HG02885 (cell line): Measurements from ENCODE around the gene CENPT.
"Not testable (repeated sequence)": the region's sequence is repeated elsewhere in the genome, so short reads cannot be mapped to it uniquely, and the experiment has no call there.

Experiments
- ATAC-seq: cut with Tn5 transposase; IDR thresholded peaks from one replicate; pipeline ENCODE4 v1.9.1; 2021; ENCODE audit warnings: mild to moderate bottlenecking; ENCODE audit not compliant: unreplicated experiment, poor library complexity

Gene CENPT

GRCh38 chr16:67877064-67877463, 29.6 kb upstream of the CENPT start:
- ATAC-seq, result no peak

DNA sequence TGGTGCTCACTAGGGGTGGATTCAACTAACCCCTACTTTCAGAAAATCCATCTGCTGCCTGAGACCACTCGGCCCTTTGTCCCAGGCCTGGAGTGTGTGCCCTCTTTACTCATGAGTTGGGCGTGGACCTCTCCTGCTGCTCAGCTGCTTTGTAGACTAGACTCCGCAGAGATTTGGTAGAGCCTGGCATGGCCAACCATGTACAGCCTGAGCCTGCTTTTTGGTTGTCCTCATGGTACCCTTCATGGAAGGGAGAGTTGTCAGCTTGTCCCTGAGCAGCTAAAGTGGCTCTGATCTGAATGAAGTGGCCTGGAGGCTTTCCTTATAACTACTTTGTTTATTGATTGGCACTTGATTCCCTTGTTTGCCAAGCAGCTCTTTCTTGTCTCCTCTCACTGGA, 26.9 kb upstream of the CENPT start:
- ATAC-seq, result no peak

DNA sequence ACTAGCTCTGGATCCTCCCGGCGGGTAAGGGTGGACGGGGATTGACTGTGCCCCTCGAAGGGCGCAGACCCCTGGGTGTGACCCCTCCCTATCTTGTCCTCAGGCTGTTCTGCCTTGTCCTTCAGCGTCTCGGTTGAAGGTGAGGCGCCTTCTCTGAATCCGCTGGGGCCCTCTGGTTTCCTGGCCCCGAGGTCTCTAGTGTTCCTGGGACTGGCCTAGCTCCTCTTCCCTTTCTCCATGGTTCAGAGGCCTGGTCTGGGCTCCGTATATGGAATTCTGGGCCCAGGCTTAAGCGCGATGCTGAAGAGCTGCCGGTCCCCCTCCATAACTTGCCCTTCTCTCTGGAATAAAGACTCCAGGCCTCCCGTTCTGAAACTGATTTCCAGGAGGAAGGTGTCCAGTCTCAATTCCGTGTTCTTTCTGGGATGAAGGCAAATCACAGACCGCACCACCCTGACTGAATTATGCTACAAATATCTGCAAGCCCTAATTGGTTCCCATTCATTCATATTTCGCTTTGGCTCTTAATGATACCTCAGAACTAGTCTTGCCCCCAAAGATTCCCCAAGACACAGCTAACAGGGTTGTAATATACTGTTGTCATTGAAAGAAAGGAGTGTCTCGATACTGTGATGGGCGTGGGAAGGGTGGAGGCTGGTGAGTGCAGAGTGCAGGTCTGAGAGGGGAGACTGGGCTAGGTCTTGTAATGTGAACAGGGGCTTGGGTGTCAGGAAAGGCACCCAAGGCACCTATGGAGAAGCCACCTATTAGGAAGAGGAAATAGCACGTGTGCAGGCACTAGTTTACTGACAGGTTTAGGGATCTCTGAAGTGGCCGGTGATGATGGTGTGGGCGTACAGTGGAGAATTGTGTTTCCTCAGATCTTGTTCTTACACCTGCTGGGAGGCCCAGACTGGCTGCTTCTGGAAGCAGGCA, 26.2 kb upstream of the CENPT start:
- ATAC-seq, result no peak

GRCh38 chr16:67872631-67873434, 25.3 kb upstream of the CENPT start, which contains the start of gene EDC4:
Gene EDC4, plus strand, starts transcription at chr16:67873052. Its CDS starts 210 bp downstream, at chr16:67873262.
- peak; percentile 80 for ATAC-seq

- no peak for ATAC-seq
Observed at GRCh38 chr16:67872131-67872630, 24.7 kb upstream of the CENPT start.

- ATAC-seq, result no peak
Observed at GRCh38 chr16:67871256-67871655, 23.8 kb upstream of the CENPT start.

GRCh38 chr16:67869653-67870052, 22.2 kb upstream of the CENPT start:
- ATAC-seq, result no peak

DNA sequence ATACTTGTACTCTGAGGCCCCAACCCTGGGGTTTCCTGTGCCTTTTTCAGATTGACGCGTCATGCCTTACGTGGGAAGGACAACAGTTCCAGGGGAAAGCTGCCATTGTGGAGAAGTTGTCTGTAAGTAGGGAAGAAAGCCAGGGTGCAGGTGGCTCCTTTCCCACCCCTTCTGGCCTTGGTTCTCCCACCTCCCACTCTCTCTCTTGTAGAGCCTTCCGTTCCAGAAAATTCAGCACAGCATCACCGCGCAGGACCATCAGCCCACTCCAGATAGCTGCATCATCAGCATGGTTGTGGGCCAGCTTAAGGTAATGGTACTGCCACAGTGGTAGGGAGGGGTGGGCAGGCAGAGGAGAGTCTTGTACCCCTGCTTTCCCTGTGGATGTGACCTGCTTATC, 20.8 kb upstream of the CENPT start:
- no peak for ATAC-seq

DNA sequence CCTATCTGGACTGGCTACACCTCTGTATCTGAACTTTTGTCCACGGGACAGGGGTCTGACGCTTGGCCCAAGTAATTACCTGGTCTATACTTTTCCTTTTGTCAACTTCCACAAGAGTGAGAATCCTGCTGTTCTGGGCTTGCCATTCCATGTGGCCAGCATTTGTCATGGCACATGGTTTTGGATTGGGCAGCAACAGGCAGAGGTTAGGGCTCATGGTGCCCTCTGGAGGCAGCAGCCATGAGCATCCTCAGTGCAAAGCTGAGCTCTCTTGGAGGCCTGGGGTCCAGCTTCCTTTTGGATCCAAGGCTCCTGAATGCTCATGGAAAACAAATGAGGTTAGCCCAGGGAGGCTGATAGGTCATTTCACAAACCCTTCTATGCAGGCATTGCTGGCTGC, 17.8 kb upstream of the CENPT start:
- ATAC-seq, result no peak

DNA sequence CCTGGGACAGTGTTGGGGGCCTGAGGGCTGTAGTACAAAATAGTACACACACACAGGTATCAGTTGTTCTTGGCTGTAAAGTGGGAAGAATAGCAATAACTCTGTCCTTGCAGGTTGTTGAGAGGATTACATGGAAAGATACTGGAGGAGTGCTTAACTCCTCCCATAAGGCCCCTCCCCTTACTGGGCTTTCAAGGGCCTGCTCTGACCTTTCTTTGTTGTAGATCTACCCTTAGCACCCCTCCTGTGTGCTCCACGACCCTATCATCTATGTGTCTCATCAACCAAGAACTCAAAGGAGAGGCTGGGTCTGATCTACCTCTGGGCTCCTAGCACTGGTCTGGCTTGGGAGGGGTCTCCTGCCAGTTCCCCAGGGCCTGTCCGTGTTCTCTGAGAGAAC, 17.1 kb upstream of the CENPT start:
- no peak for ATAC-seq

DNA sequence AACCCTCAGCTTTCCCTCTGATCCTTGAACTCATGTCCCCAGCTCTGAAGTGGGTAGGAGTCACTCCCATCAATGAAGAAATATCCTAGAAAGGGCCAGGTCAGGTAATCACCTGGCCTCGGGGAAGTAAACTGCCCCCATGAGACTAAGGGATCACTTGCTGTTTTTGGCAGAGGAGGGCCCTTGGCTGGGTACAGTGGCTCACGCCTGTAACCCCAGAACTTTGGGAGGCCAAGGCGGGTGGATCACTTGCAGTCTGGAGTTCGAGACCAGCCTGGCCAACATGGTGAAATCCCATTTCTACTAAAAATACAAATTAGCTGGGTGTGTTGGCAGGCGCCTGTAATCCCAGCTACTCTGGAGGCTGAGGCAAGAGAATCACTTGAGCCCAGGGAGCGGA, 16.6 kb upstream of the CENPT start:
- ATAC-seq, result not testable (repeated sequence)

DNA sequence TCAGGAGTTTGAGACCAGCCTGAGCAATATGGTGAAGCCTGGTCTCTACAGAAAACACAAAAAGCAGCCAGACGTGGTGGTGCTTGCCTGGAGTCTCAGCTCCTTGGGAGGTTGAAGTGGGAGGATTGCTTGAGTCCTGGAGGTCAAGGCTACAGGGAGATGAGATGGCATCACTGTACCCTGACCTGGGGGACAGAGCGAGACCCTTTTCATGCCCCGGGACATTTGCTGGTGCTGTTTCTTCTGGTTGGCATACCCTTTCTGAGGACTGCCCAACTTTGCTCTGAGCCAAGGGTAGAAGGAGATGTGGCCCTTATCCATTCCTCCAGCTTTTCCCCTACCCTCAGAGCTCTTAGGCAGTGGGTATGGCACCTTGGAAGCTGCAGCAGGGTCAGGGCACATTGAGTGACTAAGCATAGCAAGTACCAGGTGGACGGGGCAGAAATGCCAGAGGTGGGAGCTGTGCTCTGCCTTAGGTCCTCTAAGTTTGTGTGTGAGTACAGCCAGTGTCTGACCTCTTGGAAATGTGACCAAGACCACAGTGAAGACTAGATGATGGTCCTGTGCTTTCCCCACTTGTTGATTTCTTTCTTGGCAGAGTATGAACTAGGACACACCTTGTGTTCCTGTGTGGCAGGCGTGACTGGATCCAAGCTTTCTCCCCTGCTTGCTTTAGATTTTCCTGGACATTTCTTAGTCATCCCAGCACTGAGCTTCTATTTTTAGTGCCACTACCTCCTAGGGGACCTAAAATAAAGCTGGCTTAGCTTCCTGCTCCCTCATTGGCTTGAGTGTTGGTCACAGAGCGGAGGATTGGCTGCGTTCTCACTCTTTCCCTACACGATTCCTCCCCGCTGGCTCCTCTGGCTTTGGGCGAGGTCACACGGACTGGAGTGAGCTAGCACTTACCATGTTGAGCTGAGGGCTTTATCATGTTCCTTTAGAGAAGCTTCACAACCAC, 15.4 kb upstream of the CENPT start:
- no peak for ATAC-seq

GRCh38 chr16:67861877-67862276, 14.4 kb upstream of the CENPT start:
- ATAC-seq, result no peak

DNA sequence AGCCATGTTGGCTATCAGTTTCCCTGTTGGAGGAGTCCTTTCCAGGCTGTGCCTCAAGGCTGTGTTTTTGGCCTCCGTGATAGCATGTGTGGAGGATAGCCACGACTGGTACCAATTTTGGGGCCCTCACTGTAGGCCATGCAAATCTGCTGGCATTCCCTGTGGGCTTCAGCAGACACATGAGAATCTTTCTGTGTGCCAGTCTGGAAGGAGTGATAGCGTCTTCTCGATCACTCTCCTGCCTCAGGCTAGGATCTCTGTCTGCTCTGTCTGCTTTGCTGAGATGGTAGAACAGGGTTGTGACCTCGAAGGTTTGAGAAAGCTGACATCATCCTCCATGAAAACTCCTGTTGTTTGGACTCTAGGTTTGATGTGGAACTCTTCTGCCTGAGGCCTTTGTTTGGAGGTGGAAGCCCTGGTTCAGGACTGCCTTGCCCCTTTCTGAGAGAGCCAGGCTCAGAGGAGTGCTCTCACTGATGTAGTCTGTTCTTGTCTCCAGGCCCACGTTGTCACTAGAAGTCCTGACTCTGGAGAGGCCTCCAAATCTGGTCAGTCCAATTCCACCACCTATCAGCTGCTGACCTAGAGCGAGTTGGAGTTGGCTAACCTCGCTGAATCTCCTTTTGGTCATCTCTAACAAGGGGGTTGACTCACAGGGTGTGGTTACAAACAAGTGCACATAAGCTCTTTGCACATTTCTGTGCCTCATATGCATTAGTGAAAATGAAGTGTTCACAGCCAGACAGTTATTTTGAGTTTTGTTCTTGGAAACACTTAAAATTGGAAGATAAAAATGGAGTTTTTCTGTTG, 13.3 kb upstream of the CENPT start:
- ATAC-seq, result no peak

DNA sequence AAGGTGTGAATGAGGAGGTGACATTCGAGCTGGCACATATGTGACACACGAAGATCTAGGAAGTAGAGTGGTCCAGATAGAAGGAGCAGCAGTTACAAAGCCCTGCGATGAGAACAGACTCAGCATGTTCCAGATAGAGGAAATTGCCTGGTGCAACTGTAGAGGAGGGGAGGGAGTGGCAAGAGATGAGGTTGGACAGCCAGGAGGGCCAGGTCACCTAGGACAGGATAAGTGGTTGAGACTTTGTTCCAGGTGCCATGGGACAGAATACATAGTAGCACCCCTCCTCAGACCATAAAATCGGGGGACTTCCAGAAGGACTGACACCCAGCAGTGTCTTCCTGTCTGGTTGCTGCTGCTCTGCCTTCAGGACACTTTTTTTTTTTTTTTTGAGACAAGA, 11.0 kb upstream of the CENPT start:
- ATAC-seq, result no peak

- ATAC-seq, result no peak
Observed at GRCh38 chr16:67857547-67858233, 10.2 kb upstream of the CENPT start.

- no peak for ATAC-seq
Observed at GRCh38 chr16:67856927-67857546, 9.5 kb upstream of the CENPT start.

GRCh38 chr16:67855789-67856188, 8.3 kb upstream of the CENPT start:
- no peak for ATAC-seq
